ENCODE results near the gene SRGAP1. TPM values are rescaled to one million over a fixed set of nuclear protein-coding genes. Genes with fewer than 3 reads are reported as not detected.
"Not testable (repeated sequence)": the region's sequence is repeated elsewhere in the genome, so short reads cannot be mapped to it uniquely, and the experiment has no call there.

Gene SRGAP1
- total RNA-seq, 2 experiments from 2014 or later, result 0.02 TPM; not detected in 1

GRCh38 chr12:64145226-64145625 is 300.7 kb downstream of the SRGAP1 start:
- CTCF ChIA-PET, result interaction anchor here (0.6 kb wide), 1 partner anchor 9 kb away, joined by 3 read pairs; no protein-coding TSS in a partner anchor
- no peaks in the 10 kb centered on the region for H3K27me3 Mint-ChIP-seq (ENCODE audit: low read depth)
- no peak overlapping the region for H3K27ac Mint-ChIP-seq
- no peak overlapping the region for H3K4me3 Mint-ChIP-seq
- peaks cover 5% of the 10 kb centered on the region for H3K4me1 Mint-ChIP-seq (ENCODE audit: low read depth)
- no peak for DNase-seq
- intact Hi-C loops (cut with micrococcal nuclease), result no loop called here
- peaks cover 2% of the 10 kb centered on the region for H3K36me3 Mint-ChIP-seq (ENCODE audit: low read depth)
- no peaks in the 10 kb centered on the region for H3K9me3 Mint-ChIP-seq

GRCh38 chr12:64147011-64147631 is 302.6 kb downstream of the SRGAP1 start:
- Mint-ChIP-seq H3K4me1 (ENCODE audit: low read depth) (peaks cover 5% of the 10 kb centered on the region), H3K27ac (no peak overlapping the region), H3K9me3 (no peaks in the 10 kb centered on the region), H3K4me3 (peak overlapping the region; percentile 47), H3K36me3 (ENCODE audit: low read depth) (peaks cover 2% of the 10 kb centered on the region), H3K27me3 (ENCODE audit: low read depth) (no peaks in the 10 kb centered on the region)
- intact Hi-C loops (cut with micrococcal nuclease), result no loop called here
- CTCF ChIA-PET, result no interaction called here
- no peak for DNase-seq

GRCh38 chr12:64147875-64148274 is 303.4 kb downstream of the SRGAP1 start:
- Mint-ChIP-seq H3K4me1 (ENCODE audit: low read depth) (peaks cover 5% of the 10 kb centered on the region), H3K36me3 (ENCODE audit: low read depth) (peaks cover 2% of the 10 kb centered on the region), H3K4me3 (no peak overlapping the region), H3K9me3 (no peaks in the 10 kb centered on the region), H3K27ac (no peak overlapping the region), H3K27me3 (ENCODE audit: low read depth) (no peaks in the 10 kb centered on the region)
- DNase-seq, result no peak
- intact Hi-C loops (cut with micrococcal nuclease), result no loop called here
- CTCF ChIA-PET, result interaction anchor here (0.6 kb wide), 1 partner anchor 238 kb away, joined by 3 read pairs; no protein-coding TSS in a partner anchor

GRCh38 chr12:64154677-64155076 is 310.2 kb downstream of the SRGAP1 start:
- Mint-ChIP-seq H3K36me3 (ENCODE audit: low read depth) (peaks cover 1% of the 10 kb centered on the region), H3K4me1 (ENCODE audit: low read depth) (no peaks in the 10 kb centered on the region), H3K27ac (no peak overlapping the region), H3K9me3 (no peaks in the 10 kb centered on the region), H3K4me3 (no peak overlapping the region), H3K27me3 (ENCODE audit: low read depth) (no peaks in the 10 kb centered on the region)
- CTCF ChIA-PET, result no interaction called here
- DNase-seq, result no peak
- intact Hi-C loops (cut with micrococcal nuclease), result no loop called here

- Mint-ChIP-seq H3K4me1 (ENCODE audit: low read depth) (no peaks in the 10 kb centered on the region), H3K27me3 (ENCODE audit: low read depth) (no peaks in the 10 kb centered on the region), H3K27ac (no peak overlapping the region), H3K36me3 (ENCODE audit: low read depth) (peaks cover 3% of the 10 kb centered on the region), H3K4me3 (no peak overlapping the region), H3K9me3 (no peaks in the 10 kb centered on the region)
- CTCF ChIA-PET, result no interaction called here
- DNase-seq, result no peak
- intact Hi-C loops (cut with micrococcal nuclease), result no loop called here
Observed at GRCh38 chr12:64157110-64157509, 312.6 kb downstream of the SRGAP1 start.

GRCh38 chr12:64160021-64160710 is 315.7 kb downstream of the SRGAP1 start:
- H3K9me3 Mint-ChIP-seq, result peaks cover 1% of the 10 kb centered on the region
- no peaks in the 10 kb centered on the region for H3K4me1 Mint-ChIP-seq (ENCODE audit: low read depth)
- H3K27me3 Mint-ChIP-seq (ENCODE audit: low read depth), result no peaks in the 10 kb centered on the region
- intact Hi-C loops (cut with micrococcal nuclease), result no loop called here
- no peak overlapping the region for H3K27ac Mint-ChIP-seq
- H3K4me3 Mint-ChIP-seq, result no peak overlapping the region
- CTCF ChIA-PET, result interaction anchor here (0.6 kb wide), 1 partner anchor 125 kb away, joined by 5 read pairs; no protein-coding TSS in a partner anchor
- H3K36me3 Mint-ChIP-seq (ENCODE audit: low read depth), result peaks cover 5% of the 10 kb centered on the region
- no peak for DNase-seq

GRCh38 chr12:64160711-64161060 is 316.2 kb downstream of the SRGAP1 start:
- H3K4me3 Mint-ChIP-seq, result no peak overlapping the region
- peaks cover 8% of the 10 kb centered on the region for H3K36me3 Mint-ChIP-seq (ENCODE audit: low read depth)
- no peak for DNase-seq
- intact Hi-C loops (cut with micrococcal nuclease), result no loop called here
- no peaks in the 10 kb centered on the region for H3K27me3 Mint-ChIP-seq (ENCODE audit: low read depth)
- H3K27ac Mint-ChIP-seq, result no peak overlapping the region
- no peaks in the 10 kb centered on the region for H3K4me1 Mint-ChIP-seq (ENCODE audit: low read depth)
- CTCF ChIA-PET, result no interaction called here
- H3K9me3 Mint-ChIP-seq, result peaks cover 1% of the 10 kb centered on the region

- H3K4me3 Mint-ChIP-seq; H3K9me3 Mint-ChIP-seq; CTCF ChIA-PET; H3K4me1 Mint-ChIP-seq (ENCODE audit: low read depth); H3K27me3 Mint-ChIP-seq (ENCODE audit: low read depth); intact Hi-C loops (cut with micrococcal nuclease); DNase-seq; H3K27ac Mint-ChIP-seq: not testable (repeated sequence)
- peaks cover 10% of the 10 kb centered on the region for H3K36me3 Mint-ChIP-seq (ENCODE audit: low read depth)
Observed at GRCh38 chr12:64166606-64167005, 322.1 kb downstream of the SRGAP1 start.

- DNase-seq; H3K4me1 Mint-ChIP-seq (ENCODE audit: low read depth); intact Hi-C loops (cut with micrococcal nuclease); H3K27me3 Mint-ChIP-seq (ENCODE audit: low read depth); H3K27ac Mint-ChIP-seq; H3K4me3 Mint-ChIP-seq; H3K9me3 Mint-ChIP-seq: not testable (repeated sequence)
- peaks cover 10% of the 10 kb centered on the region for H3K36me3 Mint-ChIP-seq (ENCODE audit: low read depth)
- CTCF ChIA-PET, result interaction anchor here (0.6 kb wide), 1 partner anchor 49 kb away, joined by 3 read pairs; no protein-coding TSS in a partner anchor
Observed at GRCh38 chr12:64167041-64167440, 322.5 kb downstream of the SRGAP1 start.

- intact Hi-C loops (cut with micrococcal nuclease), result no loop called here
Observed at GRCh38 chr12:64170024-64170423, 325.5 kb downstream of the SRGAP1 start.

GRCh38 chr12:64170730-64171129 is 326.2 kb downstream of the SRGAP1 start:
- CTCF ChIA-PET, result no interaction called here
- intact Hi-C loops (cut with micrococcal nuclease), result no loop called here
- peaks cover 4% of the 10 kb centered on the region for H3K36me3 Mint-ChIP-seq (ENCODE audit: low read depth)
- no peak overlapping the region for H3K4me3 Mint-ChIP-seq
- no peak for DNase-seq
- peaks cover 3% of the 10 kb centered on the region for H3K4me1 Mint-ChIP-seq (ENCODE audit: low read depth)
- H3K9me3 Mint-ChIP-seq, result no peaks in the 10 kb centered on the region
- no peak overlapping the region for H3K27ac Mint-ChIP-seq
- no peaks in the 10 kb centered on the region for H3K27me3 Mint-ChIP-seq (ENCODE audit: low read depth)

More at GRCh38 chr12:64170024-64170423, 325.5 kb downstream of the SRGAP1 start:
- no peak overlapping the region for H3K4me3 Mint-ChIP-seq
- H3K27ac Mint-ChIP-seq, result no peak overlapping the region
- no peaks in the 10 kb centered on the region for H3K27me3 Mint-ChIP-seq (ENCODE audit: low read depth)
- no peaks in the 10 kb centered on the region for H3K9me3 Mint-ChIP-seq
- peaks cover 8% of the 10 kb centered on the region for H3K36me3 Mint-ChIP-seq (ENCODE audit: low read depth)
- H3K4me1 Mint-ChIP-seq (ENCODE audit: low read depth), result peaks cover 3% of the 10 kb centered on the region
- CTCF ChIA-PET, result no interaction called here
- DNase-seq, result no peak

- DNase-seq, result no peak
- Mint-ChIP-seq H3K27me3 (ENCODE audit: low read depth) (no peaks in the 10 kb centered on the region), H3K36me3 (ENCODE audit: low read depth) (peaks cover 4% of the 10 kb centered on the region), H3K9me3 (no peaks in the 10 kb centered on the region), H3K4me3 (no peak overlapping the region), H3K27ac (no peak overlapping the region), H3K4me1 (ENCODE audit: low read depth) (peaks cover 3% of the 10 kb centered on the region)
- intact Hi-C loops (cut with micrococcal nuclease), result no loop called here
- CTCF ChIA-PET, result no interaction called here
Observed at GRCh38 chr12:64171715-64172114, 327.2 kb downstream of the SRGAP1 start.
